GM10266 (cell line): Measurements from ENCODE around the gene OR6B2.
"Not testable (repeated sequence)": the region's sequence is repeated elsewhere in the genome, so short reads cannot be mapped to it uniquely, and the experiment has no call there.

Experiments
- DNase-seq: peaks from one replicate; pipeline ENCODE4 v3.0.0; 2012; ENCODE audit errors: extremely low spot score
- CTCF ChIP-seq: IDR thresholded peaks from 2 replicates; pipeline ENCODE4 v1.5.1; 2012; ENCODE audit warnings: mild to moderate bottlenecking, low read depth; ENCODE audit not compliant: control insufficient read depth, insufficient read depth; ENCODE audit errors: missing control alignments

OR6B2 gene

GRCh38 chr2:240052524-240052923, 22.3 kb upstream of the OR6B2 start:
- TF ChIP-seq CTCF, result no peak
- no peak for DNase-seq

- no peak for DNase-seq
- TF ChIP-seq CTCF, result no peak
Measured at GRCh38 chr2:240051697-240052096, 21.5 kb upstream of the OR6B2 start.

- no peak for TF ChIP-seq CTCF
- DNase-seq, result no peak
Measured at GRCh38 chr2:240050278-240050677, 20.0 kb upstream of the OR6B2 start.

- DNase-seq, result no peak
- no peak for TF ChIP-seq CTCF
Measured at GRCh38 chr2:240048237-240048636, 18.0 kb upstream of the OR6B2 start.

- TF ChIP-seq CTCF, result no peak
- DNase-seq, result no peak
Measured at GRCh38 chr2:240045098-240045497, 14.9 kb upstream of the OR6B2 start.

GRCh38 chr2:240044096-240044495, 13.9 kb upstream of the OR6B2 start:
- not testable (repeated sequence) for DNase-seq

GRCh38 chr2:240043279-240043989, 13.2 kb upstream of the OR6B2 start:
- no peak for DNase-seq
- no peak for TF ChIP-seq CTCF

GRCh38 chr2:240042740-240043139, 12.5 kb upstream of the OR6B2 start:
- no peak for DNase-seq
- TF ChIP-seq CTCF, result no peak
